ENCODE results near the gene SPAG4. TPM values are rescaled to one million over a fixed set of nuclear protein-coding genes. Genes with fewer than 3 reads are reported as not detected.

SPAG4 gene, protein sequence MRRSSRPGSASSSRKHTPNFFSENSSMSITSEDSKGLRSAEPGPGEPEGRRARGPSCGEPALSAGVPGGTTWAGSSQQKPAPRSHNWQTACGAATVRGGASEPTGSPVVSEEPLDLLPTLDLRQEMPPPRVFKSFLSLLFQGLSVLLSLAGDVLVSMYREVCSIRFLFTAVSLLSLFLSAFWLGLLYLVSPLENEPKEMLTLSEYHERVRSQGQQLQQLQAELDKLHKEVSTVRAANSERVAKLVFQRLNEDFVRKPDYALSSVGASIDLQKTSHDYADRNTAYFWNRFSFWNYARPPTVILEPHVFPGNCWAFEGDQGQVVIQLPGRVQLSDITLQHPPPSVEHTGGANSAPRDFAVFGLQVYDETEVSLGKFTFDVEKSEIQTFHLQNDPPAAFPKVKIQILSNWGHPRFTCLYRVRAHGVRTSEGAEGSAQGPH
- total RNA-seq: 1 to 10 TPM; 1.1 to 2.1 (median 1.4) TPM
- 1 to 10 TPM in 1 of 3 donors, under 1 TPM in 2; 0.49 to 1.1 (median 0.61) TPM for polyA plus RNA-seq
- long read RNA-seq, donor 1: 0 reads
- long read RNA-seq, donor 2: 0 reads

DNA sequence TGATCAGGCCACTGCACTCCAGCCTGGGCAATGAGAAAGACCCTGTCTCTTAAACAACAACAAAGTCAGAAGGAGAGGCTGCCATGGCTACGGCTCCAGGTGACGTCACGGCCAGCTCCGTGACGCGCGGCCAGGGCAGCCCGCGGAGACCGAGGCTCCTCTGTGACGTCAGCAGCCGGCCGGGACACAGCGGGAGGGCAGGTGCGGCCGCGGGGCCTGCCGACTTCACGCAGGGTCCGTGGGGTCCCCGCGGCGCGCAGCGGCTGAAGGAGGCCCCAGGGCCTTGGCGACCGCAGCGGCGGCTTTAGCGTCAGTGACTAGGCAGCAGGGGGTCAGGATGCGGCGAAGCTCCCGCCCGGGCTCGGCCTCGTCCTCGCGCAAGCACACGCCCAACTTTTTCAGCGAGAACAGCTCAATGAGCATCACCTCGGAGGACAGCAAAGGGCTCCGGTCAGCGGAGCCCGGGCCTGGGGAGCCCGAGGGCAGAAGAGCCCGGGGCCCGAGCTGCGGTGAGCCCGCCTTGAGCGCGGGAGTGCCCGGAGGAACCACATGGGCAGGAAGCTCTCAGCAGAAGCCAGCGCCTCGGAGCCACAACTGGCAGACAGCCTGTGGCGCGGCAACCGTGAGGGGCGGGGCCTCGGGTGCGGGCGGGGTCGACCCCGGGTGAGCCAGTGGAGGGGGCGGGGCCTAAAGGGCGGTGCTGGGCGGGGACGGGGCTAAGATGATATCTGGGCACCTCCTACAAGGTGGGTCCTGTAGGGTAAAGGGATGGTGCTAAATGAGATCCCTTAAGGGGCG lies at the start of gene SPAG4:
SPAG4 (plus strand) TSS at position 163 of the 798 bp plus-strand sequence; CDS start at position 338, 175 bp downstream.
- intact Hi-C loops (cut with DNase I): loop anchor here (5.0 kb wide), 1 partner anchor 46 kb away; the partner anchor contains the start of genes CPNE1 (in 2 of the 2) and RBM12 (in 2 of the 2)
- Histone ChIP-seq H3K9me3 (no peaks in the 10 kb centered on the region), H3K27me3 (ENCODE audit: insufficient read depth in 3 of 3, low read length in 2 of 3) (no peaks in the 10 kb centered on the region), H3K4me1 (peaks cover 14% of the 10 kb centered on the region), H3K36me3 (ENCODE audit: insufficient read depth in 1 of 2, low read depth in 1 of 2) (no peaks in the 10 kb centered on the region), H3K27ac (peak within 1 kb of the TSS; percentile 91), H3K4me3 (peak within 1 kb of the TSS; percentile 76)
- TF ChIP-seq, protein P1, sequence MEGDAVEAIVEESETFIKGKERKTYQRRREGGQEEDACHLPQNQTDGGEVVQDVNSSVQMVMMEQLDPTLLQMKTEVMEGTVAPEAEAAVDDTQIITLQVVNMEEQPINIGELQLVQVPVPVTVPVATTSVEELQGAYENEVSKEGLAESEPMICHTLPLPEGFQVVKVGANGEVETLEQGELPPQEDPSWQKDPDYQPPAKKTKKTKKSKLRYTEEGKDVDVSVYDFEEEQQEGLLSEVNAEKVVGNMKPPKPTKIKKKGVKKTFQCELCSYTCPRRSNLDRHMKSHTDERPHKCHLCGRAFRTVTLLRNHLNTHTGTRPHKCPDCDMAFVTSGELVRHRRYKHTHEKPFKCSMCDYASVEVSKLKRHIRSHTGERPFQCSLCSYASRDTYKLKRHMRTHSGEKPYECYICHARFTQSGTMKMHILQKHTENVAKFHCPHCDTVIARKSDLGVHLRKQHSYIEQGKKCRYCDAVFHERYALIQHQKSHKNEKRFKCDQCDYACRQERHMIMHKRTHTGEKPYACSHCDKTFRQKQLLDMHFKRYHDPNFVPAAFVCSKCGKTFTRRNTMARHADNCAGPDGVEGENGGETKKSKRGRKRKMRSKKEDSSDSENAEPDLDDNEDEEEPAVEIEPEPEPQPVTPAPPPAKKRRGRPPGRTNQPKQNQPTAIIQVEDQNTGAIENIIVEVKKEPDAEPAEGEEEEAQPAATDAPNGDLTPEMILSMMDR (IDR thresholded peaks at IDR 0.05): no peak
- peak; percentile 99 for DNase-seq
- 0 to 1% (median 0%) methylated on average over 51 to 68 of the region's 68 CpGs for WGBS, 3 donors
- peak; percentile 88 to 93 (median 92) for ATAC-seq

DNA sequence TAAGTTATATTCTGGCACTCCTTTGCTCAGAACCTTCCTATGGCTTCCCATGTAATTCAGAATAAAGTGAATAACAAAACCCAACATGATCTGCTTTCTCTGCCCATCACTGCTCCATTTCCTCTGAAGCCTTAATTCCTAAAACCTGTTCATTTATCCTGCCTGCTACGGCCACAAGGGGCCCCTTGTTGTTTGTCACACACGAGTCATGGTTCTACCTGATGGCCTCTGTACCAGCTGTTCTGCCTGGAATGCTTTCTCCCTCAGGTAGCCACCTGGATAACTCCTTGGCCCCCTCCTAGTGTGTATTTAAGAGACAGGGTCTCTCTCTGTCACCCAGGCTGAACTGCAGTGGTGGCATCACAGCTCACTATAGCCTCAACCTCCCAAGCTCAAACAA lies 47.0 kb upstream of the SPAG4 start:
- H3K36me3 ChIP-seq (ENCODE audit: insufficient read depth in 1 of 2, low read depth in 1 of 2): no peaks in the 10 kb centered on the region
- H3K4me1 ChIP-seq: no peaks in the 10 kb centered on the region
- no peak for ATAC-seq
- intact Hi-C loops (cut with DNase I): no loop called here
- 7 to 30% (median 21%) methylated on average over 2 of the region's 2 CpGs for WGBS, 3 donors
- H3K27ac ChIP-seq: no peak overlapping the region
- TF ChIP-seq, protein P1 (IDR thresholded peaks at IDR 0.05): no peak
- H3K27me3 ChIP-seq (ENCODE audit: insufficient read depth in 3 of 3, low read length in 2 of 3): no peaks in the 10 kb centered on the region
- DNase-seq: peak in 1 of 2 donors; percentile 4
- H3K9me3 ChIP-seq: no peaks in the 10 kb centered on the region
- H3K4me3 ChIP-seq: no peak overlapping the region

DNA sequence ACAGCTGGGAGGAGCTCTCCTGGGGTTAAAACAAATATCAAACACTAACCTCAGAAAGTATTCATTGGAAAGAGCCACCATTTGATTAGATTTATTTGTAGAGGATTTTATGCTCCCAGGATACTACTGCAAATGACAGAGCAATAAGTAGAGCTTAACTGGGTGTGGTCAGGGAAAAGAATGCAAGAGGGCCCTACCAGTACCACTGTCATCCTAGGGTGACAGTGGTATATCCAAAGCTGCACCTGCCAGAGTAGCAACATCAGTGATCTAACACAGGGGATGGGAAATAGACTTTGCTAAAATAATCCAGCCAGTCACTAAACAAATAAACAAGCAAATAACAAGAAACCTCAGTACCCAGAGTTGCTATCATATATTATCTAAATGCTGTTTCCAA lies 44.1 kb upstream of the SPAG4 start:
- Histone ChIP-seq H3K27me3 (ENCODE audit: insufficient read depth in 3 of 3, low read length in 2 of 3) (no peaks in the 10 kb centered on the region), H3K9me3 (no peaks in the 10 kb centered on the region), H3K36me3 (ENCODE audit: insufficient read depth in 1 of 2, low read depth in 1 of 2) (no peaks in the 10 kb centered on the region), H3K4me3 (no peak overlapping the region), H3K4me1 (no peaks in the 10 kb centered on the region), H3K27ac (no peak overlapping the region)
- ATAC-seq (no peak), DNase-seq (no peak)
- intact Hi-C loops (cut with DNase I): no loop called here
- TF ChIP-seq, protein P1 (IDR thresholded peaks at IDR 0.05): no peak

DNA sequence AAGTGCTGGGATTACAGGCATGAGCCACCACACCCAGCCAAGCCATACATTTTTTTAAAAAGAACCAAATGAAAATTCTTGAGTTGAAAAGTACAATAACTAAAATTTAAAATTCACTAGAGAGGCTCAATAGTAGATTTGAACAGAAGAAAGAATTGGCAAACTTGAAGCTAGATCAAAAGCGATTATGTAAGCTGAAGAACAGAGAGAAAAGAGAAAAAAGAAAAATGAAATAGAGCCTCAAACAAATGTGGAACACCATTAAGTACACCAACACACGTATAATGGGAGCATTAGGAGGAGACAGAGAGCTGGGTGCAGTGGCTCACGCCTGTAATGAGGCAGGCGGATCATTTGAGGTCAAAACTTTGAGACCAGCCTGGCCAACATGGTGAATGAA lies 42.8 kb upstream of the SPAG4 start:
- no peak overlapping the region for H3K4me3 ChIP-seq
- no peaks in the 10 kb centered on the region for H3K36me3 ChIP-seq (ENCODE audit: insufficient read depth in 1 of 2, low read depth in 1 of 2)
- no peaks in the 10 kb centered on the region for H3K4me1 ChIP-seq
- H3K9me3 ChIP-seq: no peaks in the 10 kb centered on the region
- WGBS, 3 donors: 95 to 98% (median 95%) methylated on average over 4 of the region's 4 CpGs
- H3K27me3 ChIP-seq (ENCODE audit: insufficient read depth in 3 of 3, low read length in 2 of 3): no peaks in the 10 kb centered on the region
- TF ChIP-seq, protein P1 (IDR thresholded peaks at IDR 0.05): no peak
- no peak overlapping the region for H3K27ac ChIP-seq
- ATAC-seq (no peak), DNase-seq (no peak)
- intact Hi-C loops (cut with DNase I): no loop called here

Data from psoas muscle (tissue), 8 donors.